ENCODE measurements around the gene PTGES3.

Gene PTGES3

GRCh38 chr12:56626701-56627100, 61.4 kb downstream of the PTGES3 start:
- H3K36me3 ChIP-seq: peaks cover 30% of the 10 kb centered on the region
- no peak for TF ChIP-seq CTCF (IDR thresholded peaks at IDR 0.05; ENCODE audit: low read depth, low read length)
- H3K4me3 ChIP-seq (ENCODE audit: low read depth, low read length): no peak overlapping the region
- no peaks in the 10 kb centered on the region for H3K9me3 ChIP-seq
- no peak for DNase-seq
- peaks cover 6% of the 10 kb centered on the region for H3K4me1 ChIP-seq
- no peaks in the 10 kb centered on the region for H3K27me3 ChIP-seq

GRCh38 chr12:56622535-56622934, 65.5 kb downstream of the PTGES3 start:
- H3K4me3 ChIP-seq (ENCODE audit: low read depth, low read length): no peak overlapping the region
- no peaks in the 10 kb centered on the region for H3K27me3 ChIP-seq
- H3K9me3 ChIP-seq: no peaks in the 10 kb centered on the region
- H3K4me1 ChIP-seq: no peaks in the 10 kb centered on the region
- no peak for TF ChIP-seq CTCF (IDR thresholded peaks at IDR 0.05; ENCODE audit: low read depth, low read length)
- peaks cover 37% of the 10 kb centered on the region for H3K36me3 ChIP-seq
- no peak for DNase-seq

GRCh38 chr12:56616925-56617324, 71.2 kb downstream of the PTGES3 start:
- no peaks in the 10 kb centered on the region for H3K27me3 ChIP-seq
- no peak overlapping the region for H3K4me3 ChIP-seq (ENCODE audit: low read depth, low read length)
- H3K4me1 ChIP-seq: no peaks in the 10 kb centered on the region
- H3K9me3 ChIP-seq: no peaks in the 10 kb centered on the region
- H3K36me3 ChIP-seq: peaks cover 67% of the 10 kb centered on the region
- TF ChIP-seq CTCF (IDR thresholded peaks at IDR 0.05; ENCODE audit: low read depth, low read length): no peak
- DNase-seq: no peak

GRCh38 chr12:56616244-56616643, 71.8 kb downstream of the PTGES3 start:
- TF ChIP-seq CTCF (IDR thresholded peaks at IDR 0.05; ENCODE audit: low read depth, low read length): no peak
- Histone ChIP-seq H3K27me3 (no peaks in the 10 kb centered on the region), H3K9me3 (no peaks in the 10 kb centered on the region), H3K4me1 (no peaks in the 10 kb centered on the region), H3K36me3 (peaks cover 69% of the 10 kb centered on the region), H3K4me3 (ENCODE audit: low read depth, low read length) (no peak overlapping the region)
- DNase-seq: no peak

GRCh38 chr12:56614627-56615026, 73.5 kb downstream of the PTGES3 start:
- Histone ChIP-seq H3K4me3 (ENCODE audit: low read depth, low read length) (no peak overlapping the region), H3K36me3 (peaks cover 77% of the 10 kb centered on the region)

More at GRCh38 chr12:56614627-56615026, 73.5 kb downstream of the PTGES3 start:
- DNase-seq: no peak
- no peaks in the 10 kb centered on the region for H3K9me3 ChIP-seq
- H3K27me3 ChIP-seq: no peaks in the 10 kb centered on the region
- no peak for TF ChIP-seq CTCF (IDR thresholded peaks at IDR 0.05; ENCODE audit: low read depth, low read length)
- H3K4me1 ChIP-seq: no peaks in the 10 kb centered on the region

All from BE2C (cell line).